Measurements from ENCODE around the gene NIBAN1. TPM values are rescaled to one million over a fixed set of nuclear protein-coding genes. Genes with fewer than 3 reads are reported as not detected.

NIBAN1 gene
- total RNA-seq, 4 donors from 2014 or later = 13.4 to 23.9 (median 18.2) TPM

GRCh38 chr1:184956999-184957700 is 17.2 kb downstream of the NIBAN1 start:
- Histone ChIP-seq H3K36me3 (no peaks in the 10 kb centered on the region), H3K4me3 (no peak overlapping the region), H3K4me1 (peaks cover 30% of the 10 kb centered on the region), H3K9me3 (no peaks in the 10 kb centered on the region), H3K27ac (no peak overlapping the region), H3K27me3 (no peaks in the 10 kb centered on the region)
- DNase-seq (ENCODE audit: low spot score in 2 of 2) = no peak
- 88% methylated on average over 4 of the region's 4 CpGs for WGBS
- no peak for TF ChIP-seq EP300 (IDR thresholded peaks at IDR 0.05)
- no peak for TF ChIP-seq POLR2AphosphoS5 (IDR thresholded peaks at IDR 0.05)
- TF ChIP-seq POLR2A (IDR thresholded peaks at IDR 0.05) = no peak
- TF ChIP-seq CTCF (IDR thresholded peaks at IDR 0.05) = no peak

- no peak for DNase-seq (ENCODE audit: low spot score in 2 of 2)
- no peaks in the 10 kb centered on the region for H3K9me3 ChIP-seq
- no peaks in the 10 kb centered on the region for H3K27me3 ChIP-seq
- no peak overlapping the region for H3K4me3 ChIP-seq
- peak overlapping the region; percentile 27 for H3K27ac ChIP-seq
- no peaks in the 10 kb centered on the region for H3K36me3 ChIP-seq
- 46% methylated on average over 4 of the region's 4 CpGs for WGBS
- peaks cover 29% of the 10 kb centered on the region for H3K4me1 ChIP-seq
- TF ChIP-seq CTCF (IDR thresholded peaks at IDR 0.05) = no peak
- no peak for TF ChIP-seq POLR2A (IDR thresholded peaks at IDR 0.05)
- no peak for TF ChIP-seq EP300 (IDR thresholded peaks at IDR 0.05)
- TF ChIP-seq POLR2AphosphoS5 (IDR thresholded peaks at IDR 0.05) = no peak
Observed at GRCh38 chr1:184954232-184954995, 19.9 kb downstream of the NIBAN1 start.

- H3K4me1 ChIP-seq = peaks cover 22% of the 10 kb centered on the region
- H3K27ac ChIP-seq = peak overlapping the region; percentile 27
- no peak for DNase-seq (ENCODE audit: low spot score in 2 of 2)
- TF ChIP-seq EP300 (IDR thresholded peaks at IDR 0.05) = no peak
- H3K9me3 ChIP-seq = no peaks in the 10 kb centered on the region
- H3K27me3 ChIP-seq = no peaks in the 10 kb centered on the region
- H3K4me3 ChIP-seq = no peak overlapping the region
- no peaks in the 10 kb centered on the region for H3K36me3 ChIP-seq
- 43% methylated on average over 6 of the region's 6 CpGs for WGBS
Observed at GRCh38 chr1:184953600-184954219, 20.6 kb downstream of the NIBAN1 start.

DNA sequence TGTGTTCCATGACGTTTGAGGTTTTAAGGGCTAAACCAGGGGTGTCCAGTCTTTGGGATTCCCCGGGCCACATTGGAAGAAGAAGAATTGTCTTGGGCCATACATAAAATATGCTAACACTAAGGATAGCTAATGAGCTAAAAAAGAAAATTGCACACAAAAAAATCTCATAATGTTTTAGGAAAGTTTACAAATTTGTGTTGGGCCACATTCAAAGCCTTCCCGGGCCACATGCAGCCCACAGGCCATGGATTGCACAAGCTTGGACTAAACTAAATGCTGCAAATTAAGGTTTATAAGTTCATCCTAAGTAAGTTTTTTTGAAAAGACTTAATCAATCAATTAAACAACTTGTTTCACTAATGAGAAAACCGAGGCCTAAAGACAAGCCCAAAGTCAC is 21.9 kb downstream of the NIBAN1 start:
- Histone ChIP-seq H3K4me1 (peaks cover 24% of the 10 kb centered on the region), H3K9me3 (no peaks in the 10 kb centered on the region), H3K27me3 (no peaks in the 10 kb centered on the region), H3K27ac (no peak overlapping the region), H3K36me3 (no peaks in the 10 kb centered on the region), H3K4me3 (no peak overlapping the region)
- no peak for TF ChIP-seq EP300 (IDR thresholded peaks at IDR 0.05)
- TF ChIP-seq POLR2AphosphoS5 (IDR thresholded peaks at IDR 0.05) = no peak
- TF ChIP-seq POLR2A (IDR thresholded peaks at IDR 0.05) = no peak
- TF ChIP-seq CTCF (IDR thresholded peaks at IDR 0.05) = no peak
- WGBS = 81% methylated on average over 4 of the region's 4 CpGs
- no peak for DNase-seq (ENCODE audit: low spot score in 2 of 2)

GRCh38 chr1:184951788-184952187 is 22.5 kb downstream of the NIBAN1 start:
- 94% methylated on average over 3 of the region's 3 CpGs for WGBS
- H3K4me1 ChIP-seq = peaks cover 24% of the 10 kb centered on the region

More at GRCh38 chr1:184951788-184952187, 22.5 kb downstream of the NIBAN1 start:
- no peak for DNase-seq (ENCODE audit: low spot score in 2 of 2)
- TF ChIP-seq POLR2AphosphoS5 (IDR thresholded peaks at IDR 0.05) = no peak
- no peak for TF ChIP-seq POLR2A (IDR thresholded peaks at IDR 0.05)
- TF ChIP-seq EP300 (IDR thresholded peaks at IDR 0.05) = no peak
- no peak for TF ChIP-seq CTCF (IDR thresholded peaks at IDR 0.05)
- no peaks in the 10 kb centered on the region for H3K36me3 ChIP-seq
- H3K4me3 ChIP-seq = no peak overlapping the region
- no peaks in the 10 kb centered on the region for H3K27me3 ChIP-seq
- no peak overlapping the region for H3K27ac ChIP-seq
- no peaks in the 10 kb centered on the region for H3K9me3 ChIP-seq

Measured in suprapubic skin (tissue), 4 donors.